ENCODE measurements around the gene GTF2A1.
"Not testable (repeated sequence)": the region's sequence is repeated elsewhere in the genome, so short reads cannot be mapped to it uniquely, and the experiment has no call there.

GTF2A1 gene

GRCh38 chr14:81231540-81231939, 10.8 kb upstream of the GTF2A1 start:
- DNase-seq (ENCODE audit: low read depth, low spot score): no peak

- no peak for DNase-seq (ENCODE audit: low read depth, low spot score)
These were observed 3.5 kb upstream of the GTF2A1 start for GRCh38 chr14:81224222-81224621.

GRCh38 chr14:81223788-81224187, 3.0 kb upstream of the GTF2A1 start:
- not testable (repeated sequence) for DNase-seq (ENCODE audit: low read depth, low spot score)

GRCh38 chr14:81222691-81223090, 1.9 kb upstream of the GTF2A1 start:
- DNase-seq (ENCODE audit: low read depth, low spot score): no peak

GRCh38 chr14:81222126-81222525, 1.4 kb upstream of the GTF2A1 start:
- DNase-seq (ENCODE audit: low read depth, low spot score): no peak

GRCh38 chr14:81221579-81222102, 882 bp upstream of the GTF2A1 start:
- DNase-seq (ENCODE audit: low read depth, low spot score): no peak

GRCh38 chr14:81220580-81220829, 254 bp downstream of the GTF2A1 start:
- no peak for DNase-seq (ENCODE audit: low read depth, low spot score)

- no peak for DNase-seq (ENCODE audit: low read depth, low spot score)
These were observed 790 bp downstream of the GTF2A1 start for GRCh38 chr14:81219759-81220579.

- peak; percentile 91 for DNase-seq (ENCODE audit: low read depth, low spot score)
These were observed 1.5 kb downstream of the GTF2A1 start for GRCh38 chr14:81219210-81219758.

- no peak for DNase-seq (ENCODE audit: low read depth, low spot score)
These were observed 8.9 kb downstream of the GTF2A1 start for GRCh38 chr14:81211844-81212243.

- DNase-seq (ENCODE audit: low read depth, low spot score): no peak
These were observed 11.5 kb downstream of the GTF2A1 start for GRCh38 chr14:81209167-81209836.

- no peak for DNase-seq (ENCODE audit: low read depth, low spot score)
These were observed 12.3 kb downstream of the GTF2A1 start for GRCh38 chr14:81208489-81208888.

- no peak for DNase-seq (ENCODE audit: low read depth, low spot score)
These were observed 14.6 kb downstream of the GTF2A1 start for GRCh38 chr14:81206115-81206514.

- DNase-seq (ENCODE audit: low read depth, low spot score): no peak
These were observed 15.1 kb downstream of the GTF2A1 start for GRCh38 chr14:81205639-81206038.

- DNase-seq (ENCODE audit: low read depth, low spot score): no peak
These were observed 20.7 kb downstream of the GTF2A1 start for GRCh38 chr14:81200054-81200453.

GRCh38 chr14:81199084-81199483, 21.7 kb downstream of the GTF2A1 start:
- DNase-seq (ENCODE audit: low read depth, low spot score): no peak

- no peak for DNase-seq (ENCODE audit: low read depth, low spot score)
These were observed 22.1 kb downstream of the GTF2A1 start for GRCh38 chr14:81198651-81199050.

GRCh38 chr14:81193924-81194633, 26.7 kb downstream of the GTF2A1 start:
- no peak for DNase-seq (ENCODE audit: low read depth, low spot score)

GRCh38 chr14:81192594-81192993, 28.2 kb downstream of the GTF2A1 start:
- DNase-seq (ENCODE audit: low read depth, low spot score): no peak

GRCh38 chr14:81187832-81188522, 32.8 kb downstream of the GTF2A1 start:
- no peak for DNase-seq (ENCODE audit: low read depth, low spot score)

- DNase-seq (ENCODE audit: low read depth, low spot score): no peak
These were observed 41.1 kb downstream of the GTF2A1 start for GRCh38 chr14:81179631-81180030.

- DNase-seq (ENCODE audit: low read depth, low spot score): no peak
These were observed 42.7 kb downstream of the GTF2A1 start for GRCh38 chr14:81178063-81178462.

Measured in iPS DF 19.7 (cell line).